Keratinocyte (primary cell): ENCODE data around the gene FA2H. TPM values are rescaled to one million over a fixed set of nuclear protein-coding genes. Genes with fewer than 3 reads are reported as not detected.

Experiments used
- DNase-seq: peaks from one replicate; pipeline ENCODE4 v3.0.0-alpha.2; 2011; ENCODE audit warnings: low read depth, missing footprints, low spot score
- FAIRE-seq: peaks from 2 replicates; lab custom pipeline; 2011; peaks lifted over from hg19 to GRCh38; lab: Jason Lieb, UNC
- H2AFZ ChIP-seq: 2 replicates; pipeline ENCODE4 v1.6.0; 2012; ENCODE audit warnings: low read length, control low read depth, inconsistent platforms; ENCODE audit not compliant: control insufficient read depth
- H3K27ac ChIP-seq: 2 replicates; pipeline ENCODE4 v1.5.1; 2011; ENCODE audit warnings: low read length; ENCODE audit not compliant: control insufficient read depth, insufficient read depth
- H3K27me3 ChIP-seq: 3 replicates; pipeline ENCODE4 v1.6.0; 2011; ENCODE audit warnings: low read length; ENCODE audit not compliant: control insufficient read depth, insufficient read depth; ENCODE audit errors: extremely low read depth
- H3K36me3 ChIP-seq, 2 experiments: 2 replicates in 1 of 2; 3 replicates in 1 of 2; pipeline ENCODE4 v1.5.1; 2011; ENCODE audit warnings: low read length in 2 of 2, mild to moderate bottlenecking in 1 of 2; ENCODE audit not compliant: control insufficient read depth in 2 of 2, insufficient read depth in 2 of 2; ENCODE audit errors: extremely low read depth in 1 of 2
- H3K4me1 ChIP-seq: 3 replicates; pipeline ENCODE4 v1.5.1; 2011; ENCODE audit warnings: low read length; ENCODE audit not compliant: control insufficient read depth, insufficient read depth; ENCODE audit errors: extremely low read depth
- H3K4me2 ChIP-seq: 3 replicates; pipeline ENCODE4 v1.6.0; 2011; ENCODE audit warnings: low read depth, low read length; ENCODE audit not compliant: control insufficient read depth, insufficient read depth; ENCODE audit errors: extremely low read depth
- H3K4me3 ChIP-seq, 3 experiments: fragments of 200-600 bp in 1 of 3; sonication (generic) in 1 of 3; 2 replicates in 2 of 3; 3 replicates in 1 of 3; pipeline ENCODE4 v1.5.1; 2011 to 2016; ENCODE audit warnings: low read length in 3 of 3, mild to moderate bottlenecking in 3 of 3, control low read depth in 2 of 3, inconsistent platforms in 1 of 3, low read depth in 1 of 3, mixed read lengths in 1 of 3, mixed run types in 1 of 3, moderate library complexity in 1 of 3; ENCODE audit not compliant: control insufficient read depth in 2 of 3, insufficient read depth in 2 of 3; ENCODE audit errors: extremely low read depth in 1 of 3
- H3K79me2 ChIP-seq: 2 replicates; pipeline ENCODE4 v1.6.0; 2012; ENCODE audit warnings: low read length; ENCODE audit not compliant: control insufficient read depth, insufficient read depth
- H3K9ac ChIP-seq: 3 replicates; pipeline ENCODE4 v1.6.0; 2011; ENCODE audit warnings: low read length; ENCODE audit not compliant: control insufficient read depth, insufficient read depth; ENCODE audit errors: extremely low read depth
- H3K9me1 ChIP-seq: 3 replicates; pipeline ENCODE4 v1.6.0; 2011; ENCODE audit warnings: low read length; ENCODE audit not compliant: control insufficient read depth, insufficient read depth; ENCODE audit errors: extremely low read depth
- H3K9me3 ChIP-seq: 2 replicates; pipeline ENCODE4 v1.5.1; 2012; ENCODE audit warnings: low read depth, low read length; ENCODE audit not compliant: control insufficient read depth
- H4K20me1 ChIP-seq: 3 replicates; pipeline ENCODE4 v1.6.0; 2011; ENCODE audit warnings: low read length; ENCODE audit not compliant: control insufficient read depth, insufficient read depth; ENCODE audit errors: extremely low read depth
- CTCF ChIP-seq, 3 experiments: IDR thresholded peaks in 1 of 3; conservative IDR thresholded peaks in 1 of 3; optimal IDR thresholded peaks in 1 of 3; 2 replicates in 2 of 3; 3 replicates in 1 of 3; pipeline versions ENCODE3 to v1.5.1; 2011; ENCODE audit warnings: low read length in 3 of 3, mild to moderate bottlenecking in 3 of 3, moderate library complexity in 2 of 3, control low read depth in 1 of 3, inconsistent platforms in 1 of 3; ENCODE audit not compliant: insufficient read depth in 2 of 3; ENCODE audit errors: extremely low read depth in 1 of 3
- EZH2 ChIP-seq: IDR thresholded peaks from one replicate; pipeline ENCODE4 v1.6.1; 2012; ENCODE audit warnings: inconsistent platforms, mild to moderate bottlenecking, low read length, moderate library complexity
- dilution Hi-C: fragments of 300-500 bp; cut with MboI; formaldehyde crosslinking; loops from one replicate; pipeline ENCODE4 v1.7.0; 2020; ENCODE audit warnings: low sequenced_read_pairs; ENCODE audit not compliant: extremely low pct_ligation_motif_present
- polyA plus RNA-seq, 5 experiments: library from polyadenylated mRNA; depleted of rRNA in 3 of 5; stranded (reverse) in 3 of 5; stranded (forward) in 1 of 5; unstranded in 1 of 5; fragments of >200 nt; gene quantifications; 1 replicate in 1 of 5; 2 replicates in 3 of 5; 3 replicates in 1 of 5; pipeline versions ENCODE4 v1.2.1 to v1.2.3, GENCODE V29; 2011 to 2012; ENCODE audit warnings: missing spikeins in 2 of 5, low read depth in 1 of 5, low replicate concordance in 1 of 5

FA2H gene
- polyA plus RNA-seq, 1 donor (not counting 4 experiments of a cell fraction or from before 2014, with no cell fraction given): 0.16 TPM

- no peak for DNase-seq
- TF ChIP-seq EZH2 (no peak), CTCF (optimal IDR thresholded peaks at IDR 0.05 in 1 of 3, IDR thresholded peaks at IDR 0.05 in 1 of 3, conservative IDR thresholded peaks at IDR 0.05 in 1 of 3; ENCODE audit: extremely low read depth in 1 of 3, insufficient read depth in 2 of 3, low read length in 3 of 3) (no peak)
- dilution Hi-C loops: no loop called here
- no peaks in the 10 kb centered on the region for H3K4me1 ChIP-seq
- H3K4me2 ChIP-seq: no peak overlapping the region
- no peaks in the 10 kb centered on the region for H3K9me3 ChIP-seq
- no peaks in the 10 kb centered on the region for H4K20me1 ChIP-seq
- no peak overlapping the region for H3K9ac ChIP-seq
- no peak for FAIRE-seq
- no peaks in the 10 kb centered on the region for H3K36me3 ChIP-seq
- no peaks in the 10 kb centered on the region for H3K9me1 ChIP-seq
- peaks cover 19% of the 10 kb centered on the region for H3K27me3 ChIP-seq
- H2AFZ ChIP-seq: no peak overlapping the region
- no peaks in the 10 kb centered on the region for H3K79me2 ChIP-seq
- H3K27ac ChIP-seq: no peak overlapping the region
- no peak overlapping the region for H3K4me3 ChIP-seq
Measured at GRCh38 chr16:74769586-74770190, 4.9 kb downstream of the FA2H start.

- DNase-seq: no peak
- H3K27ac ChIP-seq: no peak overlapping the region
- dilution Hi-C loops: no loop called here
- H3K9me1 ChIP-seq: no peaks in the 10 kb centered on the region
- no peak overlapping the region for H3K4me2 ChIP-seq
- no peaks in the 10 kb centered on the region for H3K4me1 ChIP-seq
- H4K20me1 ChIP-seq: no peaks in the 10 kb centered on the region
- H3K79me2 ChIP-seq: no peaks in the 10 kb centered on the region
- H2AFZ ChIP-seq: no peak overlapping the region
- FAIRE-seq: no peak
- H3K27me3 ChIP-seq: peaks cover 8% of the 10 kb centered on the region
- no peak for TF ChIP-seq CTCF (optimal IDR thresholded peaks at IDR 0.05 in 1 of 3, IDR thresholded peaks at IDR 0.05 in 1 of 3, conservative IDR thresholded peaks at IDR 0.05 in 1 of 3; ENCODE audit: extremely low read depth in 1 of 3, insufficient read depth in 2 of 3, low read length in 3 of 3)
- no peak for TF ChIP-seq EZH2
- H3K9me3 ChIP-seq: no peaks in the 10 kb centered on the region
- no peak overlapping the region for H3K4me3 ChIP-seq
- no peak overlapping the region for H3K9ac ChIP-seq
- H3K36me3 ChIP-seq: no peaks in the 10 kb centered on the region
Measured at GRCh38 chr16:74768239-74768638, 6.4 kb downstream of the FA2H start.
